Measurements from ENCODE around the gene RNLS.
"Not testable (repeated sequence)": the region's sequence is repeated elsewhere in the genome, so short reads cannot be mapped to it uniquely, and the experiment has no call there.

Gene RNLS

GRCh38 chr10:88491314-88491713, 91.8 kb downstream of the RNLS start:
- FAIRE-seq = no peak
- TF ChIP-seq POLR2A (IDR thresholded peaks at IDR 0.05; ENCODE audit: low read depth, low read length) (no peak), TAF1 (IDR thresholded peaks at IDR 0.05; ENCODE audit: borderline replicate concordance, low read depth, low read length) (no peak), POLR2AphosphoS5 (IDR thresholded peaks at IDR 0.05; ENCODE audit: low read depth, low read length) (no peak)
- no peak for DNase-seq (ENCODE audit: insufficient read length)

DNA sequence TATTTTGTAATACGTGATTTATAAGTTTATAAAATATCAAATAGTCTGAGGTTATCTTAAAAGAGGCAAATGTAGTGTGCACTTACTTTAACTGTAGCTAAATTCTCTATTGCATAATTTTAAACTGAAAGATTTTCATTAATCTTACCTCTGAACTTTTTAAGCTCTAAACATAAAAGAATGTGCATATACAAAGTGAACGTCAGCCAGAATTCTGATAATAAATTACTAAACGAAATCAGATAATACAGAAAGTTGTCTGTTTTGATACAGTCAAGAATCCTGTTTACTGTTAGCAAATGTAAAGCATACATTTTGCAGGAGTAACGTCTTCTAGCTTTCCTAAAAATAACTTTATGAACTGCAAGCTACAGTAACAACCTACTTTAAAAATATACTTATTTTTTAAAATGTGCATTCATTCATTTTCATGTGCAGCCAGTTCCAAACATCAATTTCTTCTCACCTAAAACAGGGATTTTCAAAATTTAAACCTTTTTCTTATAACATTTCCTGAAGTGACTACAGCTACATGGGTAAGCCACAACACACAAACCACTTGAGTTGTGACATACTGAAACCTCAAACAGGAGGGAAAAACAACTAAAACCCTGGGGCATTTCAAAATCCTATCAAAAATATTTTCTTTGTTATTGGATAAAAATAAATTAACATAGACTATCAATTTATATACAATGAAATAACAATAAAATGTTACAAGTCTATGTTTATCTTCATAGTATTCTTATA, 92.7 kb downstream of the RNLS start:
- FAIRE-seq (no peak), DNase-seq (ENCODE audit: insufficient read length) (no peak)
- TF ChIP-seq TAF1 (IDR thresholded peaks at IDR 0.05; ENCODE audit: borderline replicate concordance, low read depth, low read length) (no peak), POLR2A (IDR thresholded peaks at IDR 0.05; ENCODE audit: low read depth, low read length) (no peak), POLR2AphosphoS5 (IDR thresholded peaks at IDR 0.05; ENCODE audit: low read depth, low read length) (no peak)

- FAIRE-seq = peak; percentile 76
- DNase-seq (ENCODE audit: insufficient read length) = no peak
- TF ChIP-seq TAF1 (IDR thresholded peaks at IDR 0.05; ENCODE audit: borderline replicate concordance, low read depth, low read length) (no peak), POLR2A (IDR thresholded peaks at IDR 0.05; ENCODE audit: low read depth, low read length) (no peak)
Measured at GRCh38 chr10:88489107-88489506, 94.0 kb downstream of the RNLS start.

DNA sequence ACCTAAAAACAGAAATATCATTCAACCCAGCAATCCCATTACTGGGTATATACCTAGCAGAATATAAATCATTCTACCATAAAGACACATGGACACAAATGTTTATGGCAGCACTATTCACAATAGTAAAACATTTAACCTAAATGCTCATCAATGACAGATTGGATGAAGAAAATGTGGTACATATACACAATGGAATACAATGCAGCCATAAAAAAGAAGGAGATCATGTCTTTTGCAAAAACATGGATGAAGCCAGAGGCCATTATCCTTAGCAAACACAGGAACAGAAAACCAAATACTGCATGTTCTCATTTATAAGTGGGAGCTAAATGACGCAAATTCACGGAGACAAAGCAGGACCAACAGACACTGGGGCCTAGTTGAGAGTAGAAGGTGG, 96.3 kb downstream of the RNLS start:
- not testable (repeated sequence) for DNase-seq (ENCODE audit: insufficient read length); FAIRE-seq

DNA sequence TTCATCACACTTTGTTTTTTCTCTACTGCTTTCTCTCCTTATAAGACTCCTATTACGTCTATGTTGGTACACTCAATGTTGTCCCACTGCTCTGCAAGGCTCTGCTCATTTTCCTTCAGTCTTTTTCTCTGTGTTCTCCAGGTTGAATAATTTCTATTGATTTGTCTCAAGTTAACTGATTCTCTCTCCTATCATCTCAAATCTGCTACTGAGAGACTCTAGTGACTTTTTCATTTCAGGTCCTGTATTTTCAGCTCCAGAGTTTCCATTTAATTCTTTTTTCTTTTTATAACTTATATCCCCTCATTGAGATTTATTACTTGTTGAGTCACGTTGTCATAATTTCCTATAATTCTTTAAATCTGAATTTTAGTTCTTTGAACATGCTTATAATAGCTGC, 100.9 kb downstream of the RNLS start:
- FAIRE-seq (no peak), DNase-seq (ENCODE audit: insufficient read length) (no peak)

GRCh38 chr10:88478256-88478655, 104.9 kb downstream of the RNLS start:
- no peak for TF ChIP-seq TAF1 (IDR thresholded peaks at IDR 0.05; ENCODE audit: borderline replicate concordance, low read depth, low read length)
- TF ChIP-seq POLR2A (IDR thresholded peaks at IDR 0.05; ENCODE audit: low read depth, low read length) = no peak
- TF ChIP-seq POLR2AphosphoS5 (IDR thresholded peaks at IDR 0.05; ENCODE audit: low read depth, low read length) = no peak
- no peak for FAIRE-seq
- DNase-seq (ENCODE audit: insufficient read length) = no peak

More for the DNA sequence above, 100.9 kb downstream of the RNLS start:
- TF ChIP-seq POLR2A (IDR thresholded peaks at IDR 0.05; ENCODE audit: low read depth, low read length) (no peak), POLR2AphosphoS5 (IDR thresholded peaks at IDR 0.05; ENCODE audit: low read depth, low read length) (no peak), TAF1 (IDR thresholded peaks at IDR 0.05; ENCODE audit: borderline replicate concordance, low read depth, low read length) (no peak)

DNA sequence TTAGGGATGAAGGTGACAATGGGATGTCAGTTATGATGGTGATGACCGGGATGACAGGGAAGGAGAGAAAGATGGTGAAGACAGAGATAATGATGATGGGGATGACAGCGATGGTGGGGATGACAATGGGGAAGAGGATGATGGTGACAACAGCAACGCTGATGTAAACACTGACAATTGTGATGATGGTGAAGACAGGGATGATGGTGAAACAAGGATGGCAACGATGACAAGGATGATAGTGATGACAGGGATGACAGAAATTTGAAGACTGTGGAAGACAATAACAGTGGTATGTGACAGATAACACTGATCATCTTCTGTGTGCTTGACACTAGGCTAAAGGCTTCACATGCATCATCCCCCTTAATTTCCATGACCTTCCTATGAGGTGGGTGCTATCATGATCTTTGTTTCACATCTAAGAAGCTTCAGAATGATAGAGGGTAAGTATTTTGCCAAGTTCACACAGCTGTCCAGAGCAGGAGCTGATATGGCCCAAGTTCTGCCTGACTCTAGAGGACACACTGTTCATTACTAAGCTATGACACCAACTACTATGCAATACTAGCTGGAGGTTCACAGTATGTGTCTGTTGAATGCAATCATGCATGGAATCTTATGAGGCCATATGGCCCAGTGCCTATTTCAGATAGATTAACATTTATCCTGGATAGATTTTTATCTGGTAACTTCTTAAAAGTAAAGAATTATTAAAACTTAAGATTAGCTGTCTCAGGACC, 105.6 kb downstream of the RNLS start:
- peak; percentile 9 for FAIRE-seq
- TF ChIP-seq TAF1 (IDR thresholded peaks at IDR 0.05; ENCODE audit: borderline replicate concordance, low read depth, low read length) = no peak
- TF ChIP-seq POLR2A (IDR thresholded peaks at IDR 0.05; ENCODE audit: low read depth, low read length) = no peak
- no peak for TF ChIP-seq POLR2AphosphoS5 (IDR thresholded peaks at IDR 0.05; ENCODE audit: low read depth, low read length)
- no peak for DNase-seq (ENCODE audit: insufficient read length)

- TF ChIP-seq TAF1 (IDR thresholded peaks at IDR 0.05; ENCODE audit: borderline replicate concordance, low read depth, low read length) = no peak
- no peak for TF ChIP-seq POLR2A (IDR thresholded peaks at IDR 0.05; ENCODE audit: low read depth, low read length)
- FAIRE-seq = no peak
- no peak for DNase-seq (ENCODE audit: insufficient read length)
Measured at GRCh38 chr10:88474884-88475844, 108.0 kb downstream of the RNLS start.

GRCh38 chr10:88473989-88474883, 108.9 kb downstream of the RNLS start:
- FAIRE-seq (no peak), DNase-seq (ENCODE audit: insufficient read length) (no peak)
- TF ChIP-seq POLR2AphosphoS5 (IDR thresholded peaks at IDR 0.05; ENCODE audit: low read depth, low read length) (no peak), TAF1 (IDR thresholded peaks at IDR 0.05; ENCODE audit: borderline replicate concordance, low read depth, low read length) (no peak), POLR2A (IDR thresholded peaks at IDR 0.05; ENCODE audit: low read depth, low read length) (no peak)

GRCh38 chr10:88472540-88472939, 110.6 kb downstream of the RNLS start:
- TF ChIP-seq POLR2AphosphoS5 (IDR thresholded peaks at IDR 0.05; ENCODE audit: low read depth, low read length) (no peak), POLR2A (IDR thresholded peaks at IDR 0.05; ENCODE audit: low read depth, low read length) (no peak), TAF1 (IDR thresholded peaks at IDR 0.05; ENCODE audit: borderline replicate concordance, low read depth, low read length) (no peak)
- no peak for DNase-seq (ENCODE audit: insufficient read length)

More at GRCh38 chr10:88472540-88472939, 110.6 kb downstream of the RNLS start:
- peak; percentile 17 for FAIRE-seq
